NCI-H1105 (cell line): ENCODE measurements around the gene TMEM92.
"Not testable (repeated sequence)": the region's sequence is repeated elsewhere in the genome, so short reads cannot be mapped to it uniquely, and the experiment has no call there.

ENCODE experiments used
- DNase-seq: peaks from one replicate; lab custom pipeline; 2025; lab: John Stamatoyannopoulos, UW

TMEM92 gene

GRCh38 chr17:50262001-50262794 lies 12.1 kb upstream of the TMEM92 start:
- no peak for DNase-seq

GRCh38 chr17:50263331-50264262 lies 10.7 kb upstream of the TMEM92 start:
- DNase-seq = no peak

DNA sequence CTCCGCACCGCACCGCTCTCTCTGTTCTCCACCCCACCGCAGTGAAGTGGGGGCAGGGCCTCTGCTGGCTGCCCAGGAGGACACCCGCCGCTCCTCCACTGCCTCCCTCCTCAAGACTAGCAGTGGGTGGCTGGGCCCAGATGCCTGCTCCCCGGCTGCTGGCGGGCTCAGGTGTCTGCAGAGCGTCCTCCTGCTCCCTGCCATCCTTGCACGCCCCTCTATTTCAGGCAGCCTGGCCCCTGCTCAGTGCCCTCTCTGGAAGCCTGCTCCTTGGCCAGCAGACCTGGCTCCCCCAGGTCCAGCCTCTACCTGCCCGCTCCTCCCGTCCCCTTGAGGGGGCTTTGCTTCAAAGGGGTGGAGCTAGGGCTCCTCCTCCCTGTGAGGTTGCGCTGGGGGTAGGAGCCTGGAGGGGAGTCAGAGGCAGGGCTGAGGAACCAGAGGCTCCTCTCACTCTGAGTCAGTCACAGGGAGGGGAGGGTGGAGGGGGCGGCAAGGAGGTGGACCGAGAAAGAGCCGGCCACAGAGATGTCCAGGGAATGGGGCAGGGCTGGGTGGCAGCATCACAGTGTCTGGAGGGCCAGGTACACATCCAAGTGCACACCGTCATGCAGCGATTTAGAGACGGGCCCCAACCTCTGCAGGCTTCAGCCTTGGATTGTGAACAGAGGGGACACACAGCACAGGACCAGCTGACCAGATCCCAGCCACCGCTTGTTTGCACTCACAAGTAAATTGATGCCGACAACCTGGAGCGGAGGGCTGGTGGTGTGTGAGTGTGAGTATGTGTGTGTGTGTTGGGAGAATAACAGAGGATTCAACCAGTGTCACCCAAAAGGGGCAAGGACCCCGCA lies 9.8 kb upstream of the TMEM92 start:
- no peak for DNase-seq

DNA sequence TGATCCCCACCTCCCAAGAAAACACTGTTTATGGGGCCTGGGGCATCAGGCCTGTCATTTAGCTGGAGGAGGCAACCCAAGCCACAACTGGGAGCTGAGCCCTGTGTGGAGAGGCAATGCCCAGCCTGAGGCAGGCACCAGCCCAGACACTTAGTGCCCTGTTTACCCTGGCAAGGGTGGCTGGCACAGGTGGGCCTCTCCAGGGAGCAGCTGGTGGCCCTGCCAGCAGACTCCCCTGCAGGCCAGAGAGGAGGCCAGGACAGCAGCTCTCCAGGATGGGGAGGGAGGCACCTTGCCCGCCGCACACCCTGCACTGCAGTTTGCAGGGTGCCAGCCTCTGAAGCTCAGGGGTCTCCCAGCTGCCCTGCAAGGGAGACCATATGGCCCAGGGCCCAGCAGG lies 9.1 kb upstream of the TMEM92 start:
- DNase-seq = no peak

DNA sequence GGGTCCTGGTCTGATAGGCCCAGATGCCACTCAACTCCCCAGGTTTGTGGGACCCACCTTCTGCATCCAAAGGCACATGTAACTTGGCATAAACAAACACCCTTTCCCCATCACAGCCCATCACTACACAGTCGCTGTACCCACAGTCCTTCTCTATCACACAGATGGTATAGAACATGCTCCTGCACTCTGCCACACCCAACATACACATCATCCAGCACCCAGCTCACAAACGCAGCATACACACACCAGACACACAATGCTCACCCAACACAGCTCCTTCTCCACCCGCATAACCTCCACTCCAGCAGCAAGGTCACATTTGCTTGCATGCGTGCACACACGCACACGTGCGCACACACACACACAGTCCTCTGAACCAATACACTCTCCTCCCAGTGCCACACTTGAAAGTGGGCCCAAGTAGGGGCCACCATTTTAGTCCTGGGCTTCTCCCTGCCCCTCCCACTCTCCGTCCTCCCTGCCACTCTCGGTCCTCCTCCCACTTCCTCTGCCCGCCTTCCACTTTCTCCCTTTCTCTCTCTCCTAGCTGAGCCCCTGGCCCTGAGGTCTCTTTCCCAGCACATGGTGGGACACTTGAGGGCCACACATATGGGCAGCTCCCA lies 8.5 kb upstream of the TMEM92 start:
- no peak for DNase-seq

- no peak for DNase-seq
These were observed 7.7 kb upstream of the TMEM92 start for GRCh38 chr17:50266384-50267073.

GRCh38 chr17:50267074-50267841 lies 7.0 kb upstream of the TMEM92 start:
- DNase-seq = no peak

DNA sequence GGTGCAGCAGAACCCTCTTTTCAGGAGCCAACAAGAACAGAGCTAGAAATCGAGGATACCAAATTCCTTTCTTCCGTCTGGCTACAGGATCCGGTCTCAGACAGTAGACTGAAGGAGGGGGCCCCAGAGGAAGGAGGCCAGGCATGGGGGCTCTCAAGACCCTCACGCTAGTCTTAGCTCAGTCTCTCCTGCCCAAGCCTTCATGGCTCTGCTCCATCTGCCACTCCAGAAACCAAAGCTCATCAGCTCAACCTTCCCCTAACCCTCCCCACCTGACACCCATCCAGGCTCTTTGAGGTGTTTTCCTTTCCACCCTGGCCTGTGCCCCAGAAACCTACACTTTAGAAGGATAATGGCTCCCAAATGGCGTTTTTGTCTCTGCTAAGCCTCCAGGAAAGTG lies 6.2 kb upstream of the TMEM92 start:
- DNase-seq = no peak

GRCh38 chr17:50268743-50269275 lies 5.5 kb upstream of the TMEM92 start:
- no peak for DNase-seq

- DNase-seq = peak; percentile 0
These were observed 4.5 kb upstream of the TMEM92 start for GRCh38 chr17:50269477-50270434.

GRCh38 chr17:50270435-50271362 lies 3.6 kb upstream of the TMEM92 start:
- no peak for DNase-seq

DNA sequence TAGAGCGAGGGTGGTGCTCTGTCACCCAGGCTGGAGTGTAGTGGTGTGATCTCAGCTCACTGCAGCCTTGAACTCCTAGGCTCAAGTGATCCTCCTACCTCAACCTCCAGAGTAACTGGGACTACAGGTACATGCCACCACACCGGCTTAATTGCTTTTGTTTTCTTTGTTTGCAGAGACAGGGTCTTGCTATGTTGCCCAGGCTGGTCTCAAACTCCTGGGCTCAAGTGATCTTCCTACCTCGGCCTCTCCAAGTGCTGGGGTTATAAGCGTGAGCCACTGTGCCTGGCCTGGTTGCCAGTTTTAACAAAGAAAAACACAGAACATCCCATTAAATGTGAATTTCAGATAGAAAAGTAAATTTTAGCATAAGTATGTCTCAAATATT lies 2.9 kb upstream of the TMEM92 start:
- DNase-seq = not testable (repeated sequence)

DNA sequence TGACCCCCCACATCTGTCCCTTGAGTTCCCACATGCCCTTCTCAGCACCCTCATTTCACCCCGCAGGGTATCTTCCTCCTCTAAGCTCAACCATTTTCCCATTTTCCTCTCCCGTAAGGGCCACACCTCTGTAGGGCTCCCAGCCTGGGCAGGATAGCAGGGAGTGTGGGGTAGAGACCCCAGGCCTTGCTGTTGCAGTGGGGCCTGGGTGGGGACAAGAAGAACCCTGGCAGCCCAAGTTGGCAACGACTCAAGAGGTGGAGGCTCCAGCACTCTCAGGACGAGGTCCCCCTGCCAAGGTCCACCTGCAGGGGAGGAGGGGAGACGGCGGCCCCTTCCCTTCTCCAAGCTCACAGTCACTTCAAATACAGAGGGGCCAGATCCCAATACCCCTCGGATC lies 2.0 kb upstream of the TMEM92 start:
- DNase-seq = no peak

GRCh38 chr17:50272711-50273653 lies 1.3 kb upstream of the TMEM92 start:
- peak; percentile 12 for DNase-seq

DNA sequence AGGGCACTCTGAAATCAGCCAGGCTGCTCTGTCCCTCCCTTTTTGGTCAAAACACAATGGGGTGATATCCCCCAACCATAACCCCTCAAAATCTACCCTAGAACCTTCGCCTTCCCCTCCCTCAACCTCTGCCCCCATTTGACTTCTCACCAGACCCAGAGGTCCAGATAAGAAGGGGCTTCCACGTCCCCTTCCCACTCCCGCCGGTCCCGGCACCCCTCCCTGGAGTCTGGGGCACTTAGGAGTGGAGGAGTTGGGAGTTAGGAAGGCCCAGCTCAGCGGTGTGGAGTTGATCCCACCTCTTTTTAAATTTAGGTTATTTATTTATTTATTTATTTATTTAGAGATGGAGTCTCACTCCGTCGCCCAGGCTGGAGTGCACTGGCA lies 619 bp upstream of the TMEM92 start:
- no peak for DNase-seq

GRCh38 chr17:50274897-50275221 lies 593 bp downstream of the TMEM92 start:
- no peak for DNase-seq

DNA sequence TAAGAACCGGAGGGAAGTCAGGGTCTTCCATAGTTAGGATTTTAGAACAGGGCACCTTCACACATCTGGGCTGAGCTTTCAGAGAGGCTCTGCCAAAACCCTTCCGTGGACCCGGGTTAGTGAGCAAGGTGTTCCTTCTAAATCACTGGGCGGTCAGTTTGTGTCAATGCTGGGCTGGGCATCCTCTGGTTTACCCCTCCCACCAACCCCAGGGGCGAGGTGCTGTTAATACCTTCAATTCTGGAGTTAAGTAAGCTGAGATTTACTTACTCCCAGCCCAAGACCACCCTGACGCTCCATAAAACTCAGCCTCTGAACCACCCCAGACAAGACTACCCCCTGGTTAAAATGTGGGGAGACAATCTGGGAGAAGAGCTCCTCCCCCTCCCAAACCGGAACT lies 1.0 kb downstream of the TMEM92 start:
- no peak for DNase-seq
